ENCODE measurements around the gene DHX9.
"Not testable (repeated sequence)": the region's sequence is repeated elsewhere in the genome, so short reads cannot be mapped to it uniquely, and the experiment has no call there.

Gene DHX9

GRCh38 chr1:182889997-182890396 is 50.9 kb downstream of the DHX9 start:
- no peak for DNase-seq

GRCh38 chr1:182890927-182891610 is 51.9 kb downstream of the DHX9 start:
- no peak for DNase-seq

GRCh38 chr1:182897696-182898095 is 58.5 kb downstream of the DHX9 start:
- no peak for DNase-seq

- not testable (repeated sequence) for DNase-seq
These were observed 62.8 kb downstream of the DHX9 start for GRCh38 chr1:182901946-182902345.

- no peak for DNase-seq
These were observed 66.2 kb downstream of the DHX9 start for GRCh38 chr1:182905321-182905720.

GRCh38 chr1:182909578-182909977 is 70.4 kb downstream of the DHX9 start:
- DNase-seq = no peak

- no peak for DNase-seq
These were observed 71.0 kb downstream of the DHX9 start for GRCh38 chr1:182910143-182910542.

GRCh38 chr1:182913401-182913800 is 74.3 kb downstream of the DHX9 start:
- no peak for DNase-seq

GRCh38 chr1:182917378-182917777 is 78.2 kb downstream of the DHX9 start:
- DNase-seq = no peak

GRCh38 chr1:182925661-182926060 is 86.5 kb downstream of the DHX9 start:
- no peak for DNase-seq

- DNase-seq = no peak
These were observed 88.7 kb downstream of the DHX9 start for GRCh38 chr1:182927693-182928433.

- no peak for DNase-seq
These were observed 91.8 kb downstream of the DHX9 start for GRCh38 chr1:182930985-182931384.

- no peak for DNase-seq
These were observed 96.6 kb downstream of the DHX9 start for GRCh38 chr1:182935716-182936115.

All from fibroblast of skin of scalp (primary cell).